HG02678 (cell line): ENCODE results near the gene PREX1.
A peak's percentile ranks its signal among the peaks of the same experiment; 100 is the strongest.
"Not testable (repeated sequence)": the region's sequence is repeated elsewhere in the genome, so short reads cannot be mapped to it uniquely, and the experiment has no call there.

Experiments
- ATAC-seq: cut with Tn5 transposase; IDR thresholded peaks from one replicate; pipeline ENCODE4 v1.9.1; 2021; ENCODE audit warnings: mild to moderate bottlenecking, moderate library complexity; ENCODE audit not compliant: unreplicated experiment

The PREX1 gene

GRCh38 chr20:48759631-48760245 lies 68.1 kb downstream of the PREX1 start:
- no peak for ATAC-seq

- no peak for ATAC-seq
Measured at GRCh38 chr20:48758206-48758820, 69.5 kb downstream of the PREX1 start.

- not testable (repeated sequence) for ATAC-seq
Measured at GRCh38 chr20:48756774-48757173, 71.0 kb downstream of the PREX1 start.

GRCh38 chr20:48754292-48754691 lies 73.5 kb downstream of the PREX1 start:
- ATAC-seq = no peak

DNA sequence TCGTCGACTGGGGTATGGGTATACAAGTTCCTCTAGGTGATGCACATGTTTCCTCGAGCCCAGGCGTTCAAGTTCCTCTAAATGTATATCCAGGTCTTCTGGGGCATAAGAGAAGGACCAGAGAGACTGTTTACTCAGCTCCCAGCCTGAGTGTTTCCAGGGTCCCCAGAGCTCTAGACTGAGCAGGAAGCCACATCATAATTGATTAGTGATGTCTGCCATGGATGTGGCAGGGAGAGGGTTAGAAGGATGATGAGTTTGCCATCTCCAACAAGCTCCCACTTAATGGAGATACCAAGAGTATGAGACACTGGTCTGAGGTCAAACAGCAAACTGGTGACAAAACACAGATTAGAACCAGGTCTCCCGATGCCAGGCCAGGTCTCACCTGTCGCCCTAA lies 74.8 kb downstream of the PREX1 start:
- ATAC-seq = no peak

- ATAC-seq = no peak
Measured at GRCh38 chr20:48751871-48752270, 75.9 kb downstream of the PREX1 start.

DNA sequence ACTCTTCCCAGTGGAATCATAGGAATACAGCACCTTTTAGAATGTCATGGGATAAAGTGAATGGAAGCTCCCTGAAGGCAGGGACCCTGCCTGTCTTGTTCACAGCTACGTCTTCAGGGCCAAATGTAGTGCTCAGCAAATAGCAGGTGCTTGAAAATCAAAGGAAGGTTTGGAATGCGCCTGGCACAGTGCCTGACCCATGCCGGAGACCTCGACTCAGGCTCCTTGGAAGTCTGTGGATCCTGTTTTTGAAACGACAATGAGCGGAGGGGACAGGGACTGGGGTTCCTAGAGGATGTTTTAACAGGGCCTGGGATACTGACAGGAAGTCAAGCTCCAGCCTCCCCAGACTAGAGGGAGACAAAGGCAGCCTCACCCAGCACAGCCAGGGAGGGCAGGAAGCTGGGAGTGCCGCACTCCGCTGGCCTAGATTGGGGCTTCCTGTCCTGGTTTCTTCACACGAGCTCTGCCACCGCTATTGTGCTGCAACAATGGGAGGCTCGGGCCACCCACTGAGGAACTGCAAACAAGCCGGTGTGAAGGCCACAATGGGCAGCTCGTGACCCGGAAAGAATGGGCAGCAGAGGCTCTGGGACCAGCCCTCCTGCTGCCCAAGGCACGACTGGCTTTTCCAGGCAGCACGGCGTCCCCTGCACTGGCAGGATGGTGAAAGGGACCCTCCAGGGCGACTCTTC lies 76.7 kb downstream of the PREX1 start:
- ATAC-seq = no peak

- ATAC-seq = no peak
Measured at GRCh38 chr20:48750376-48750775, 77.4 kb downstream of the PREX1 start.

DNA sequence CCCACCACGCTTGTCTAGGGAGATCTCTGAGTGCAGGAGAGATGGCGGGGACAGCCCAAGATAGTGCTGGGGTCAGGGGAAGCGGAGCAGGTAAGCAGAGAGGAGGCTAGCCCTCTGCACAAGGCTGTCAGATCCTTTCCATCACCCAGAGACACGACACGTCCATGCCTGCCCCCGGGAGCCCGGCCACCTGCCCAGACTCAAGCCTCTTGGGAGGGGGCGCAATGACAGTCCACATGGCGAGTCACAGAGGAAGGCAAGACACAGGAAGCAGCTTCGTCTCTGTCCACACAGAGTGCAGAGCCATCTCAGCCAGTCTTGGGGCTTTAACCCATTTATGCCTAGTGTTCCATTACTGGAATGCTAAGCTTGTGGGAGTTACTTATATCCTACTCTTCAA lies 78.4 kb downstream of the PREX1 start:
- no peak for ATAC-seq

DNA sequence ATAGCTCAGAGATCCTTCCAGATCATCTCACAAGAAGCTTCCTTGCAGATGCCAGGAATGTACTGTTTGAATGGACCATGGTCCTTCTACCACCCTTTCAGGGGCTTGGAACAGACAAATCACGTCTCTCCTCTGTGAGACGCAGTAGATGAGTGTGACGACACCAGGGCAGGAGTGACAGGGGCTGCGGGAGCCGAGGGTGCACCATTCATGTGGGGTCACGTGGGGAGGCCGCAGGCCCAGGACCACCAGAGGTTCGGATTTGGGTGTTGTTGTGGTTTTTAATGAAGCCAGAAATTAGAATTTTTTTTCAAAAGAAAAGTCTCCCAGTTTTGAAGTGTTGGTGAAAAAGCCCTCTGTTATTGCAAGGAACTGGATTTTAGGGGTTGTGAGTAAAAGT lies 79.2 kb downstream of the PREX1 start:
- no peak for ATAC-seq

DNA sequence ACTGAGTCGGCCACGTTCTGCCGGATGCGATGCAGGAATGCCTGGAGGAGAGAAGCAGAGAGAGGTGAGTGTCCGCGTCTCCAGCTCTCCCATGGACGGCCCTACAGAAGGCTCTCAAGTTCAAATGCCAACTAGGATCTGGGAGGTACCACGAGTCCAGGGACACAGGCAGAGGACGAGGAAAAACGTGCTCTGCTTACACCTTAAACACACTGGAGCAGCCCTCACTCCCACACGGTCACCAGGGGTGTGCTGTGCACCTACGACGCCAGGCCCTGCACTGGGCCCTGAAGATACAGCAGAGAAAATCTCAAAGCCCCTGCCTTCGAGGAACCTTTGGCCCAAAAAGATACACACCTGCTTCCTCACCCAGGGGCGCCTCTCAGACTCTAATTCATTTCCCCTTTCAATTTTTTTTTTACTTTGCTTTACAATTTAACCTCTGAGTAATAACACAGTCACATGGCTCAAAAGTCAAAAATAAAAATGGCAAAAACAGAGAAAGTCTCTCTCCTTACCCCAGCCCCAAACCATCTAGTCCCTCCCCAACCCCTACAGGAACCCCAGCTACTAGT lies 79.9 kb downstream of the PREX1 start:
- no peak for ATAC-seq

DNA sequence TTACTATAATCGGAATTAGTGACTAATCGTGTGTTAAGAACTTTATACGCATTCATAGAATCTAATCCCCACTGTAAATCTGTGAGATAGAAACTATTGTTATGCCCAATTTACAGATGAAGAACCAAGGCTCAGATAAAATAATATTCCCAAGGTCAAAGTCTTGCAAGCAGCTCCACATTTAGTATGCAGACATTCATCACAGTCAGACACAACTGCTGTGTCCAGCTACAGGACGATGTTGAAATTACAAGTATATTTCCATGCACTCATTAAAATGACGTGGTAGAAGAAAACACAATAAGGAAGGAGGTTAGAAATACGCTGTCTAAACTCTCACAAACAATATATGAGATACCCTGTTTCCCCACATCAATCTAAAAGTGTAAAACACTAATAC lies 82.5 kb downstream of the PREX1 start:
- ATAC-seq = no peak

DNA sequence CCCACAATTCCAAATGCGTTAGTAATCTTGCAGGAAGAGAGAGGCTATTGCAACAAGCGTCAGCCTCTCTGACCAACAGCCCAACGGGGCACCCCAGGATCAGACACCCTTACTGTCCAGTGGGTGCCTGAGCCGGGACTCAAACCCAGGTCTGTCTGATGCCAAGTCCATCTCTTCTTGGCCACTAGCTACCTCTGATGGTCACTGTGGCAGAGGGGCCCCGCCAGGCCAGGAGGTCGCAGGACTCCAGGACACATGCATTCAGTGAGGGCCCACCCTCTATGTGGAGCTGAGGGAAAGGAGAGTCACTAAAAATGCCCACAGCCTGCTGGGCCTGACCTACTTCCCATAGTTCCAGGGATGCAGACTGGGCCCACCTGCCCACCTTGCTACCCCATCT lies 83.3 kb downstream of the PREX1 start:
- ATAC-seq = no peak

- ATAC-seq = no peak
Measured at GRCh38 chr20:48743807-48744206, 84.0 kb downstream of the PREX1 start.

DNA sequence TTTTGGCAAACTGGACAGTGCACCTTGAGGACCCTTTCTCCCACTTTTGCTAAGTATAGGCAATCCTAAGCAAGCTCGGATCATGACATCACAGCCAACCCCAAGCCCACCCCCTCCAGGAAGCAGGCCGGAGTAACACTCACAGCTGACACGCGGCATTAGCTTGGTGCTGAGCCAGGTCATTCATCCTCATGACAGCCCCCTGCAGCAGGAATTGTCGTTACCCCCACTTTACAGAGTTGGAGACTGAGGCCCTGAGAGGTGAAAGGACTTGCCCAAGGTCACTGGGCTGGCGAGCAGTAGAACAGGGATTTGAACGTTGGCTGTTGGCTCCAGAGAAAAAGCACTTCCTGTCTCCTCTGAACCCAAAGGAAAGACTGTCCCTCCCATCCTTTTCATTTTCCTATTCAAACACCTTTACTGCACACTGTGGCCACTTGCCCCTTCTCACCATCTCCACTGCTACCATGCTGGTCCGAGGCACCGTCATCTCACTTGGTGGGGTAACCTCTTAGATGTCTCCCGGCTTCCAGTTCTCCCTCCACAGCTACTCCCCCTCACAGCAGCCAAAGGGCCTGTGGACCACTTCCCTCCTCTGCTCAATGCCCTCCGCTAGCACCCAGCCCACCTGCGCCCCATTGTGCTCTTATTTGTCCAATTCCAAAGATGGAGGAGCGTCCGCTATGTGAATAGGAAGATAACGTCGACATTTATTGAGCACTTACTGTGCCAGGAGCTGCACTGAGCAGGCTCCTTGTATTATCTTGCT lies 84.7 kb downstream of the PREX1 start:
- ATAC-seq = no peak

DNA sequence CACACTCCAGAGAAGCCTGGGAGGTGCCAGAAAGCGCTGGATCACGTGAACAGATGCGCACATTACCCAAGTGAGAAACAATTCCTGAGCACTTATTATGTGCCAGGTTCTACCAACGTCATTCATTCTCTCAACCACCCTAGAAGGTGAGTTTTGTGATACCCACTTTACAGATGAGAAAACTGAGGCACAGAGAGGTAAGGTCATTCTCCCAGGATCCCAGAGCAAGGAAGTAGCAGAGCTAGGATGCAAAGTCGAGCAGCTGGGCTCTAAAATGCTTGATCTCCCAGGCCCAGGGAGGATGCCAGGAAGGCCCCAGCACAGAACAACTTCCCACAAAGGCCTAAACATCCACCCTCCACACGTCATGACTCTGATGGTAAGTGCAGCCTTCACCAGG lies 85.6 kb downstream of the PREX1 start:
- no peak for ATAC-seq

- ATAC-seq = no peak
Measured at GRCh38 chr20:48741669-48742068, 86.1 kb downstream of the PREX1 start.

GRCh38 chr20:48740712-48741111 lies 87.1 kb downstream of the PREX1 start:
- peak; percentile 41 for ATAC-seq

GRCh38 chr20:48740292-48740649 lies 87.5 kb downstream of the PREX1 start:
- no peak for ATAC-seq

DNA sequence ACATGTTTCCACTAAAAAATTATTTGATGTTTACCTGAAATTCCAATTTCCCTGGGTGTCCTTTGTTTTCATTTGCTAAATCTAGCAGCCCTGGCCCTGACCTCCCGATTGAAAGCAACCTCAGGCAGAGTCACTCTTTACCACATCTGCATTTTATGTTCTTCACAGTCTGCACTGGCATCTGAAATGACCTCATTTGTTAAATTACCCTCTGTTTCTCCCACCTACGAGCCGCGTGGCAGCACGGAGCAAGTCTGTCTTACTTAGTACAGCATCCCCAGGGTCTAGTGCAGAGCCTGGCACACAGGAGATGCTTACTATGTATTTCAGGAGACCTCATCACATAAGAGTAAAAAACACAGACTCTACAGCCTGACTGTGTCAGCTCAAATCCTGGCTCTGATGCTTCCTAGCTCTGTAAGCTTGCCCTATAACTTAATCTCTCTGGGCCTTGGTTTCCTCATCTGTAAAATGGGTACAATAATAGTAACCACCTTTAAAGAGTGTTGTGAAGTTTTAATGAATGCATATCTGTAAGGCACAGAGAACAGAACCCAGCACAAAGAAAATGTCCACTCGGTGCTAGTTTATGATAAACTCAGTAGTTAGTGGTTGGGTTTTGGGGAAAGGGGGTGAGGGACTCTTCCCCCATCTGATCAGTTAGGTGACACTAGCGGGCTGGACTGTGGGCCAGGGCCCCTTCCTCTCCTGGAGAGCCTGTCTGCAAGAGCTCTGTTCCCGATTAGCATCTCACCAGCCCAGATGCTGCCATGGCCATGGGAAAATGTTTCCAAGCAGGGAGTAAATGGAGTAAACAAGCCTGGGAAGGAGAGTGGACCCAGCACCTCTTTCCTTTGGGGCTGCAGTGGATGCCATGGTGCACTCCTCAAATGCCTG lies 88.2 kb downstream of the PREX1 start:
- no peak for ATAC-seq
